ENCODE data around the gene KIAA1549. TPM values are rescaled to one million over a fixed set of nuclear protein-coding genes. Genes with fewer than 3 reads are reported as not detected.

KIAA1549 gene
- total RNA-seq, 2 experiments from 2014 or later: 0.33 to 0.40 TPM

GRCh38 chr7:138907850-138908249 is 73.3 kb downstream of the KIAA1549 start:
- no peak overlapping the region for H3K4me3 Mint-ChIP-seq
- no peaks in the 10 kb centered on the region for H3K36me3 Mint-ChIP-seq (ENCODE audit: low read depth)

GRCh38 chr7:138907201-138907847 is 73.9 kb downstream of the KIAA1549 start:
- DNase-seq: no peak
- H3K9me3 Mint-ChIP-seq: no peaks in the 10 kb centered on the region
- no peak overlapping the region for H3K27ac Mint-ChIP-seq
- ChIA-PET CTCF (interaction anchor here (0.6 to 1.8 kb wide), 2 partner anchors 21 to 398 kb away, joined by 3 to 6 read pairs; no protein-coding TSS in a partner anchor), POLR2A (no interaction called here)
- H3K4me1 Mint-ChIP-seq: peaks cover 22% of the 10 kb centered on the region
- H3K27me3 Mint-ChIP-seq: peaks cover 51% of the 10 kb centered on the region
- no peaks in the 10 kb centered on the region for H3K36me3 Mint-ChIP-seq (ENCODE audit: low read depth)
- H3K4me3 Mint-ChIP-seq: no peak overlapping the region

More at GRCh38 chr7:138907850-138908249, 73.3 kb downstream of the KIAA1549 start:
- ChIA-PET CTCF (interaction anchor here (1.8 kb wide), 1 partner anchor 21 kb away, joined by 6 read pairs; no protein-coding TSS in a partner anchor), POLR2A (interaction anchor here (0.6 kb wide), 1 partner anchor 13 kb away, joined by 3 read pairs; no protein-coding TSS in a partner anchor)
- H3K27ac Mint-ChIP-seq: no peak overlapping the region
- peaks cover 48% of the 10 kb centered on the region for H3K27me3 Mint-ChIP-seq
- DNase-seq: no peak
- peaks cover 17% of the 10 kb centered on the region for H3K4me1 Mint-ChIP-seq
- no peaks in the 10 kb centered on the region for H3K9me3 Mint-ChIP-seq

GRCh38 chr7:138903859-138904435 is 77.2 kb downstream of the KIAA1549 start:
- ChIA-PET POLR2A (interaction anchor here (1.4 to 2.2 kb wide), 2 partner anchors 12 to 17 kb away, joined by 5 to 7 read pairs; no protein-coding TSS in a partner anchor), CTCF (interaction anchor here (0.7 to 5.7 kb wide), 4 partner anchors 18 to 902 kb away, joined by 3 to 40 read pairs (median 4); partner anchors contain the start of gene CREB3L2)
- Mint-ChIP-seq H3K4me1 (peaks cover 38% of the 10 kb centered on the region), H3K4me3 (peak overlapping the region; percentile 53), H3K9me3 (no peaks in the 10 kb centered on the region), H3K27me3 (peaks cover 52% of the 10 kb centered on the region), H3K27ac (peak overlapping the region; percentile 72), H3K36me3 (ENCODE audit: low read depth) (no peaks in the 10 kb centered on the region)
- DNase-seq: no peak

GRCh38 chr7:138903186-138903820 is 77.9 kb downstream of the KIAA1549 start:
- H3K27me3 Mint-ChIP-seq: peaks cover 50% of the 10 kb centered on the region
- peak; percentile 83 for DNase-seq
- H3K9me3 Mint-ChIP-seq: no peaks in the 10 kb centered on the region
- peaks cover 44% of the 10 kb centered on the region for H3K4me1 Mint-ChIP-seq
- H3K4me3 Mint-ChIP-seq: peak overlapping the region; percentile 53
- CTCF ChIA-PET: interaction anchor here (0.7 to 5.7 kb wide), 3 partner anchors 18 to 901 kb away, joined by 3 to 40 read pairs (median 3); partner anchors contain the start of gene CREB3L2
- no peaks in the 10 kb centered on the region for H3K36me3 Mint-ChIP-seq (ENCODE audit: low read depth)
- POLR2A ChIA-PET: interaction anchor here (1.4 to 2.2 kb wide), 2 partner anchors 11 to 17 kb away, joined by 5 to 7 read pairs; no protein-coding TSS in a partner anchor
- peak overlapping the region; percentile 72 for H3K27ac Mint-ChIP-seq

GRCh38 chr7:138902161-138902560 is 79.0 kb downstream of the KIAA1549 start:
- Mint-ChIP-seq H3K4me3 (no peak overlapping the region), H3K27ac (no peak overlapping the region), H3K36me3 (ENCODE audit: low read depth) (no peaks in the 10 kb centered on the region), H3K27me3 (peaks cover 44% of the 10 kb centered on the region), H3K4me1 (peaks cover 53% of the 10 kb centered on the region), H3K9me3 (no peaks in the 10 kb centered on the region)
- ChIA-PET POLR2A (interaction anchor here (2.2 kb wide), 1 partner anchor 10 kb away, joined by 7 read pairs; no protein-coding TSS in a partner anchor), CTCF (interaction anchor here (5.7 kb wide), 1 partner anchor 16 kb away, joined by 40 read pairs; no protein-coding TSS in a partner anchor)
- no peak for DNase-seq

- Mint-ChIP-seq H3K36me3 (ENCODE audit: low read depth) (no peaks in the 10 kb centered on the region), H3K27me3 (peaks cover 42% of the 10 kb centered on the region), H3K27ac (no peak overlapping the region), H3K9me3 (no peaks in the 10 kb centered on the region), H3K4me3 (no peak overlapping the region), H3K4me1 (peaks cover 59% of the 10 kb centered on the region)
- CTCF ChIA-PET: interaction anchor here (5.7 kb wide), 1 partner anchor 14 kb away, joined by 40 read pairs; no protein-coding TSS in a partner anchor
- no peak for DNase-seq
- POLR2A ChIA-PET: interaction anchor here (0.6 to 1.2 kb wide), 2 partner anchors 14 to 295 kb away, joined by 4 to 5 read pairs; no protein-coding TSS in a partner anchor
Measured at GRCh38 chr7:138900035-138900828, 81.0 kb downstream of the KIAA1549 start.

GRCh38 chr7:138898802-138899201 is 82.4 kb downstream of the KIAA1549 start:
- H3K9me3 Mint-ChIP-seq: no peaks in the 10 kb centered on the region
- no peak for DNase-seq
- ChIA-PET POLR2A (interaction anchor here (1.2 kb wide), 1 partner anchor 12 kb away, joined by 5 read pairs; no protein-coding TSS in a partner anchor), CTCF (interaction anchor here (0.6 to 5.7 kb wide), 4 partner anchors 11 to 1354 kb away, joined by 3 to 40 read pairs (median 4); no protein-coding TSS in a partner anchor)
- peaks cover 49% of the 10 kb centered on the region for H3K27me3 Mint-ChIP-seq
- H3K27ac Mint-ChIP-seq: no peak overlapping the region
- H3K4me3 Mint-ChIP-seq: no peak overlapping the region
- peaks cover 51% of the 10 kb centered on the region for H3K4me1 Mint-ChIP-seq
- H3K36me3 Mint-ChIP-seq (ENCODE audit: low read depth): no peaks in the 10 kb centered on the region

- H3K27ac Mint-ChIP-seq: peak overlapping the region; percentile 78
- peaks cover 45% of the 10 kb centered on the region for H3K27me3 Mint-ChIP-seq
- peak; percentile 29 for DNase-seq
- ChIA-PET CTCF (interaction anchor here (0.8 to 1.5 kb wide), 2 partner anchors 92 to 1354 kb away, joined by 3 to 4 read pairs; no protein-coding TSS in a partner anchor), POLR2A (no interaction called here)
- H3K9me3 Mint-ChIP-seq: no peaks in the 10 kb centered on the region
- H3K36me3 Mint-ChIP-seq (ENCODE audit: low read depth): no peaks in the 10 kb centered on the region
- H3K4me1 Mint-ChIP-seq: peaks cover 46% of the 10 kb centered on the region
- H3K4me3 Mint-ChIP-seq: peak overlapping the region; percentile 52
Measured at GRCh38 chr7:138898255-138898654, 82.9 kb downstream of the KIAA1549 start.

- Mint-ChIP-seq H3K36me3 (ENCODE audit: low read depth) (no peaks in the 10 kb centered on the region), H3K4me1 (peaks cover 34% of the 10 kb centered on the region), H3K9me3 (no peaks in the 10 kb centered on the region), H3K4me3 (no peak overlapping the region), H3K27me3 (peaks cover 33% of the 10 kb centered on the region), H3K27ac (no peak overlapping the region)
- DNase-seq: no peak
- POLR2A ChIA-PET: interaction anchor here (0.7 to 0.9 kb wide), 2 partner anchors 9 to 13 kb away, joined by 3 read pairs; no protein-coding TSS in a partner anchor
- CTCF ChIA-PET: interaction anchor here (0.7 to 3.8 kb wide), 2 partner anchors 10 to 12 kb away, joined by 3 to 33 read pairs; no protein-coding TSS in a partner anchor
Measured at GRCh38 chr7:138895679-138896078, 85.5 kb downstream of the KIAA1549 start.

- Mint-ChIP-seq H3K27ac (no peak overlapping the region), H3K9me3 (no peaks in the 10 kb centered on the region), H3K27me3 (peaks cover 24% of the 10 kb centered on the region), H3K4me1 (peaks cover 16% of the 10 kb centered on the region), H3K36me3 (ENCODE audit: low read depth) (no peaks in the 10 kb centered on the region), H3K4me3 (no peak overlapping the region)
- CTCF ChIA-PET: interaction anchor here (0.9 kb wide), 1 partner anchor 13 kb away, joined by 3 read pairs; no protein-coding TSS in a partner anchor
- DNase-seq: no peak
- POLR2A ChIA-PET: interaction anchor here (2.3 kb wide), 1 partner anchor 9 kb away, joined by 7 read pairs; no protein-coding TSS in a partner anchor
Measured at GRCh38 chr7:138893258-138893657, 87.9 kb downstream of the KIAA1549 start.

GRCh38 chr7:138892812-138893211 is 88.4 kb downstream of the KIAA1549 start:
- Mint-ChIP-seq H3K9me3 (no peaks in the 10 kb centered on the region), H3K27me3 (peaks cover 24% of the 10 kb centered on the region), H3K27ac (no peak overlapping the region), H3K36me3 (ENCODE audit: low read depth) (no peaks in the 10 kb centered on the region), H3K4me3 (no peak overlapping the region), H3K4me1 (peaks cover 14% of the 10 kb centered on the region)
- no peak for DNase-seq
- ChIA-PET POLR2A (interaction anchor here (2.3 kb wide), 1 partner anchor 10 kb away, joined by 7 read pairs; no protein-coding TSS in a partner anchor), CTCF (interaction anchor here (0.9 kb wide), 1 partner anchor 12 kb away, joined by 3 read pairs; no protein-coding TSS in a partner anchor)

All from activated CD4-positive, alpha-beta memory T cell treated with anti-CD3 and anti-CD28 coated beads, Interleukin-2, amount 10 ng/mL, durations not matched to agents 7 days and 5 days (primary cell).